Thoracic aorta (tissue), 2 donors: ENCODE results near the gene DCUN1D2. TPM values are rescaled to one million over a fixed set of nuclear protein-coding genes. Genes with fewer than 3 reads are reported as not detected.

Experiments
- ATAC-seq: fragments of 150-250 bp; one replicate; pipeline ENCODE4 v1.8.0; 2017; ENCODE audit warnings: low read depth; ENCODE audit not compliant: insufficient number of reproducible peaks, low FRiP score
- DNase-seq: peaks from one replicate; pipeline ENCODE4 v3.0.0-alpha.2; 2020; ENCODE audit warnings: low spot score
- H3K27ac ChIP-seq, 2 donors: fragments of 200-600 bp; sonication (generic); 1 replicate in 1 of 2; 2 replicates in 1 of 2; pipeline ENCODE4 v1.5.1; 2016; ENCODE audit warnings: mild to moderate bottlenecking in 2 of 2, moderate library complexity in 2 of 2
- H3K27me3 ChIP-seq: fragments of 200-600 bp; sonication (generic); replicated peaks from 2 replicates; pipeline ENCODE4 v1.6.0; 2016; ENCODE audit warnings: mild to moderate bottlenecking; ENCODE audit not compliant: insufficient read depth
- H3K36me3 ChIP-seq: fragments of 200-600 bp; sonication (generic); one replicate; pipeline ENCODE4 v1.5.1; 2016
- H3K4me1 ChIP-seq, 2 donors: fragments of 200-600 bp; sonication (generic); 1 replicate in 1 of 2; 2 replicates in 1 of 2; pipeline versions ENCODE4 v1.5.1 to v1.6.0; 2016; ENCODE audit warnings: low read depth in 2 of 2, mild to moderate bottlenecking in 1 of 2; ENCODE audit not compliant: control insufficient read depth in 1 of 2
- H3K4me3 ChIP-seq: fragments of 200-600 bp; sonication (generic); 2 replicates; pipeline ENCODE4 v1.5.1; 2016; ENCODE audit warnings: mild to moderate bottlenecking
- H3K9me3 ChIP-seq: fragments of 200-600 bp; sonication (generic); 2 replicates; pipeline ENCODE4 v1.5.1; 2016
- total RNA-seq, 2 donors: library from RNA; depleted of rRNA; stranded (reverse); fragments of >200 nt; gene quantifications; one replicate each; pipeline versions ENCODE4 v1.1.0 to v1.2.3, GENCODE V29; 2016
- TF ChIP-seq, protein P1 (sequence below): fragments of 200-600 bp; sonication (generic); IDR thresholded peaks from one replicate; pipeline ENCODE4 v1.5.1; 2019; ENCODE audit warnings: antibody characterized with exemption

Gene DCUN1D2
- total RNA-seq, 2 donors from 2014 or later, result 7.3 to 29.8 TPM

DNA sequence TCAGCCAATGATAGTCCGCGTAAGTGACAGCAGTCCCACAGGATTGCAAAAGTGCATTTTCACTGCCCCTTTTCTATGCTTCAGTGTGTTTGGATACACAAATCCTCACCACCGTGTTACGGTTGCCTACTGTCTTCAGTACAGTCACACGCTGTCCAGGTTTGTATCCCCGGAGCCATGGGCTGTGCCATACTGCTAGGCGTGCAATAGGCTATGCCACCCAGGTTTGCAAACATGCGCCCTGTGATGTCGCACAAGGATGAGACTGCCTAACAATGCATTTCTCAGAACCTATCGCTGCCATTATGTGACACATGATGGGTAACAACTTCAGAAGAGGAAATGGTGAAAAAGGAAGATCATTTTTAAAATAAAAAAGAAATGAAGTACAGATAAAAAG lies 20.4 kb downstream of the DCUN1D2 start:
- Histone ChIP-seq H3K4me1 (no peaks in the 10 kb centered on the region), H3K27me3 (no peaks in the 10 kb centered on the region), H3K9me3 (no peaks in the 10 kb centered on the region), H3K27ac (no peak overlapping the region), H3K36me3 (peaks cover 5% of the 10 kb centered on the region), H3K4me3 (no peak overlapping the region)
- DNase-seq (no peak), ATAC-seq (no peak)
- TF ChIP-seq, protein P1, sequence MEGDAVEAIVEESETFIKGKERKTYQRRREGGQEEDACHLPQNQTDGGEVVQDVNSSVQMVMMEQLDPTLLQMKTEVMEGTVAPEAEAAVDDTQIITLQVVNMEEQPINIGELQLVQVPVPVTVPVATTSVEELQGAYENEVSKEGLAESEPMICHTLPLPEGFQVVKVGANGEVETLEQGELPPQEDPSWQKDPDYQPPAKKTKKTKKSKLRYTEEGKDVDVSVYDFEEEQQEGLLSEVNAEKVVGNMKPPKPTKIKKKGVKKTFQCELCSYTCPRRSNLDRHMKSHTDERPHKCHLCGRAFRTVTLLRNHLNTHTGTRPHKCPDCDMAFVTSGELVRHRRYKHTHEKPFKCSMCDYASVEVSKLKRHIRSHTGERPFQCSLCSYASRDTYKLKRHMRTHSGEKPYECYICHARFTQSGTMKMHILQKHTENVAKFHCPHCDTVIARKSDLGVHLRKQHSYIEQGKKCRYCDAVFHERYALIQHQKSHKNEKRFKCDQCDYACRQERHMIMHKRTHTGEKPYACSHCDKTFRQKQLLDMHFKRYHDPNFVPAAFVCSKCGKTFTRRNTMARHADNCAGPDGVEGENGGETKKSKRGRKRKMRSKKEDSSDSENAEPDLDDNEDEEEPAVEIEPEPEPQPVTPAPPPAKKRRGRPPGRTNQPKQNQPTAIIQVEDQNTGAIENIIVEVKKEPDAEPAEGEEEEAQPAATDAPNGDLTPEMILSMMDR, result no peak

- no peak for ATAC-seq
- no peaks in the 10 kb centered on the region for H3K9me3 ChIP-seq
- TF ChIP-seq, protein P1, result no peak
- peaks cover 5% of the 10 kb centered on the region for H3K36me3 ChIP-seq
- no peaks in the 10 kb centered on the region for H3K4me1 ChIP-seq
- H3K4me3 ChIP-seq, result no peak overlapping the region
- no peak for DNase-seq
- H3K27me3 ChIP-seq, result no peaks in the 10 kb centered on the region
- no peak overlapping the region for H3K27ac ChIP-seq
These were observed 20.9 kb downstream of the DCUN1D2 start for GRCh38 chr13:113469582-113469981.

GRCh38 chr13:113468472-113469201 lies 21.9 kb downstream of the DCUN1D2 start:
- Histone ChIP-seq H3K27me3 (no peaks in the 10 kb centered on the region), H3K9me3 (no peaks in the 10 kb centered on the region), H3K27ac (no peak overlapping the region), H3K4me3 (no peak overlapping the region), H3K36me3 (peaks cover 5% of the 10 kb centered on the region), H3K4me1 (no peaks in the 10 kb centered on the region)
- DNase-seq (no peak), ATAC-seq (no peak)
- TF ChIP-seq, protein P1, result no peak

- no peaks in the 10 kb centered on the region for H3K4me1 ChIP-seq
- peaks cover 5% of the 10 kb centered on the region for H3K36me3 ChIP-seq
- DNase-seq (no peak), ATAC-seq (no peak)
- H3K9me3 ChIP-seq, result no peaks in the 10 kb centered on the region
- TF ChIP-seq, protein P1, result no peak
- no peak overlapping the region for H3K4me3 ChIP-seq
- no peak overlapping the region for H3K27ac ChIP-seq
- no peaks in the 10 kb centered on the region for H3K27me3 ChIP-seq
These were observed 22.5 kb downstream of the DCUN1D2 start for GRCh38 chr13:113468029-113468428.

- Histone ChIP-seq H3K36me3 (peaks cover 5% of the 10 kb centered on the region), H3K27ac (no peak overlapping the region), H3K4me1 (no peaks in the 10 kb centered on the region), H3K9me3 (no peaks in the 10 kb centered on the region), H3K4me3 (no peak overlapping the region), H3K27me3 (no peaks in the 10 kb centered on the region)
- TF ChIP-seq, protein P1, result no peak
- no peak for DNase-seq
- no peak for ATAC-seq
These were observed 24.1 kb downstream of the DCUN1D2 start for GRCh38 chr13:113466383-113466782.
